ENCODE measurements around the gene RCC1.
A peak's percentile ranks its signal among the peaks of the same experiment; 100 is the strongest.
"Not testable (repeated sequence)": the region's sequence is repeated elsewhere in the genome, so short reads cannot be mapped to it uniquely, and the experiment has no call there.

The RCC1 gene

GRCh38 chr1:28512058-28512611 lies 6.3 kb downstream of the RCC1 start:
- DNase-seq (ENCODE audit: low read depth in 2 of 2) = no peak

GRCh38 chr1:28514445-28514933 lies 8.6 kb downstream of the RCC1 start:
- not testable (repeated sequence) for DNase-seq (ENCODE audit: low read depth in 2 of 2)

GRCh38 chr1:28516518-28516956 lies 10.7 kb downstream of the RCC1 start:
- DNase-seq (ENCODE audit: low read depth in 2 of 2) = no peak

GRCh38 chr1:28517649-28517999 lies 11.8 kb downstream of the RCC1 start:
- DNase-seq (ENCODE audit: low read depth in 2 of 2) = no peak

GRCh38 chr1:28518000-28518744 lies 12.3 kb downstream of the RCC1 start:
- DNase-seq (ENCODE audit: low read depth in 2 of 2) = peak; percentile 86

GRCh38 chr1:28518745-28519341 lies 13.0 kb downstream of the RCC1 start:
- DNase-seq (ENCODE audit: low read depth in 2 of 2) = peak in 1 of 2 donors; percentile 58

GRCh38 chr1:28519946-28520725 lies 14.3 kb downstream of the RCC1 start:
- DNase-seq (ENCODE audit: low read depth in 2 of 2) = no peak

GRCh38 chr1:28520796-28521195 lies 15.0 kb downstream of the RCC1 start:
- not testable (repeated sequence) for DNase-seq (ENCODE audit: low read depth in 2 of 2)

GRCh38 chr1:28521502-28522164 lies 15.8 kb downstream of the RCC1 start:
- no peak for DNase-seq (ENCODE audit: low read depth in 2 of 2)

- DNase-seq (ENCODE audit: low read depth in 2 of 2) = not testable (repeated sequence)
These were observed 16.7 kb downstream of the RCC1 start for GRCh38 chr1:28522537-28522936.

- not testable (repeated sequence) for DNase-seq (ENCODE audit: low read depth in 2 of 2)
These were observed 19.3 kb downstream of the RCC1 start for GRCh38 chr1:28525002-28525642.

- no peak for DNase-seq (ENCODE audit: low read depth in 2 of 2)
These were observed 21.0 kb downstream of the RCC1 start for GRCh38 chr1:28526886-28527285.

GRCh38 chr1:28530456-28530855 lies 24.6 kb downstream of the RCC1 start:
- no peak for DNase-seq (ENCODE audit: low read depth in 2 of 2)

- no peak for DNase-seq (ENCODE audit: low read depth in 2 of 2)
These were observed 28.8 kb downstream of the RCC1 start for GRCh38 chr1:28534671-28535070.

GRCh38 chr1:28535180-28535579 lies 29.3 kb downstream of the RCC1 start:
- DNase-seq (ENCODE audit: low read depth in 2 of 2) = no peak

GRCh38 chr1:28537457-28538199 lies 31.8 kb downstream of the RCC1 start:
- no peak for DNase-seq (ENCODE audit: low read depth in 2 of 2)

GRCh38 chr1:28538286-28538685 lies 32.4 kb downstream of the RCC1 start:
- no peak for DNase-seq (ENCODE audit: low read depth in 2 of 2)

GRCh38 chr1:28540651-28541050 lies 34.8 kb downstream of the RCC1 start:
- no peak for DNase-seq (ENCODE audit: low read depth in 2 of 2)

- DNase-seq (ENCODE audit: low read depth in 2 of 2) = not testable (repeated sequence)
These were observed 35.7 kb downstream of the RCC1 start for GRCh38 chr1:28541414-28542015.

- no peak for DNase-seq (ENCODE audit: low read depth in 2 of 2)
These were observed 39.4 kb downstream of the RCC1 start for GRCh38 chr1:28545246-28545628.
